Lower leg skin (tissue), 3 donors: ENCODE results near the gene TMPRSS11F.

Experiments used
- CTCF ChIP-seq, 3 donors: fragments of 450-650 bp; IDR thresholded peaks; one replicate each; pipeline ENCODE4 v1.5.1; 2016; ENCODE audit warnings: antibody characterized with exemption in 3 of 3, mild to moderate bottlenecking in 3 of 3, moderate library complexity in 2 of 3
- POLR2A ChIP-seq, 2 donors: fragments of 450-650 bp; IDR thresholded peaks; one replicate each; pipeline ENCODE4 v1.6.1; 2016 to 2017; ENCODE audit warnings: antibody characterized with exemption in 2 of 2, mild to moderate bottlenecking in 1 of 2, moderate library complexity in 1 of 2

DNA sequence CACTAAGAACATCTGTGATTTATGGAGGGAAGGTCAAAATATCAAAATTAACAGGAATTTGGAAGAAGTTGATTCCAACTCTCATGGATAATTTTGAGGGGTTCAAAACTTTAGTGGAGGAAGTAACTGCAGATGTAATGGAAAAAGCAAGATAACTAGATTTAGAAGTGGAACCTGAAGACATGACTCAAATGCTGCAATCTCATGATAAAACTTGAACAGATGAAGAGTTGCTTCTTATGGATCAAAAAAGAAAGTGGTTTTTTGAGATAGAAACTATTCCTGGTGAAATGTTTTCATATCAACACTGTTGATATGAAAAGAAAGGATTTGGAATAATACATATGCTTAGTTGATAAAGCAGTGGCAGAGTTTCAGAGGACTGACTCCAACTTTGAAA, 9.7 kb downstream of the TMPRSS11F start:
- TF ChIP-seq CTCF (IDR thresholded peaks at IDR 0.05) (no peak), POLR2A (IDR thresholded peaks at IDR 0.05) (no peak)
